Umbilical cord (tissue), 2 donors: ENCODE data around the gene PIKFYVE. TPM values are rescaled to one million over a fixed set of nuclear protein-coding genes. Genes with fewer than 3 reads are reported as not detected.
"Not testable (repeated sequence)": the region's sequence is repeated elsewhere in the genome, so short reads cannot be mapped to it uniquely, and the experiment has no call there.

ENCODE experiments used
- DNase-seq: peaks from one replicate; pipeline ENCODE4 v3.0.0-alpha.2; 2015; ENCODE audit warnings: low spot score
- total RNA-seq: library from RNA; depleted of rRNA; stranded (reverse); fragments of >200 nt; gene quantifications from one replicate; pipeline ENCODE4 v1.2.3, GENCODE V29; 2014; ENCODE audit warnings: low replicate concordance; ENCODE audit not compliant: insufficient read depth

Gene PIKFYVE
- total RNA-seq, 1 donor from 2014 or later, result 29.6 TPM

DNA sequence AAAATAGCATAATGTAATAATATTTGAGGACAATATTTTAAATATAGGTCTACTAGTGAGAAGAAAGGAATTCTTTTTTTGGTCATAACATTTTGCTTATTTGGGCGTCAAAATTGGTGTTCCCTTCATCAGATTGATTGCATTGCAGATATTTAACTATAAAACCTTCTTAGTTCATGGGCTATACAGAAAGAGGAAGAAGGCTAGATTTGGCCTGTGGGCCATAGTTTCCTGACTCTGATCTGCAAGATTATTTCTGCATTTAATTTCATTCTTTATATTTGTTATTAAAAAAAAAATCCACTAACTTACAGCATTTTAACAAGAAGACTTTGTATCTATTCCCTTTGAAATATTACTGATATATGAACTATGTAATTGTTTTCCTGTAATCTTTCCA is 31.9 kb downstream of the PIKFYVE start:
- DNase-seq, result no peak

- DNase-seq, result peak; percentile 17
These were observed 35.0 kb downstream of the PIKFYVE start for GRCh38 chr2:208300847-208301618.

DNA sequence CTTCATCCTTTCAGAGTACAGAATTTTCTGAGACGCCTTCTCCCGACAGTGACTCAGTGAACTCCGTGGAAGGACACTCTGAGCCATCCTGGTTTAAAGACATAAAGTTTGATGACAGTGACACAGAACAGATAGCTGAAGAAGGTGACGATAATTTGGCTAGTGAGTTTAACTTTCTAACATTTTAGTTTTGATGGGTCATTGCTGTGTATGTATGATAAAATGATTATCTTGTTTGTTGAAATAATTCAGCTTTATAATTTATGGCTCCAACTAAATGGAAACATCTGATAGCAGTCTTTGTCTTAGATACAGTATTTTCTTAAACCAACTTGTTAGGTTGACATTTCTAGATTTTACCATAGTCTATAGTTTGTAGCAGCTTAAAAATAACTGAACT is 38.1 kb downstream of the PIKFYVE start:
- DNase-seq, result no peak

DNA sequence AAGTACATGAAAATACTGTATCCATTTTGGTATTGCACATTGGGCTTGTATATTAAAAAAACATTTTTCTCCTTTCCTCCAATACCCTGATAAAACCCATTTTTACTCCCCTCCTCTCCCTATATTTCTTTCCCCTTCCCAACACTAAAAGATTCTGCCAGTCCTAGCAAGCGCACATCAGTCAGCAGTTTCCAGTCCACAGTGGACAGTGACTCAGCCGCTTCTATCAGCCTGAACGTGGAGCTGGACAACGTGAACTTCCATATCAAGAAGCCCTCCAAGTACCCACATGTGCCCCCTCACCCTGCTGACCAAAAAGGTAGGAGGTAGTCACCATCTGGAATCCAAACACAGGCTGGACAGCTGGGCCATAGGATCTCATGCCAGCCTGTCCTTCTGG is 38.6 kb downstream of the PIKFYVE start:
- DNase-seq, result no peak

DNA sequence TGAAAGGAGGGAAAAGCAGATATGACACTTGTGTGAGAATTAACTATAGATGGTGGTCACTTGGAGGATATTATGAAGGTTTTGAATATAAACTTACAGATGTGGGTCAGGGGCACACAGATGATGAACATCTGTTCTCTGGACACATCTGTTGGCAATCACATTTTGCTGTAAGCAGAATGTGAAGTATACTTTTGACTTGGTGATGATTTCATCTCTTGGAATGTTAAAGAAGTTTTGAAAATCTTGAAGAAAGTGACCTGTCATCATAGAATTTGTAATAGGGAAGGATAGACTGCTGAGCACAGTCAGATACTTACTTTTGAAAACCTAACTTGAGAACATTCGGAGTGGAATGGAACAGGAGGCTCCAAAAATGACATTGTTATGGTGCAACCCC is 40.2 kb downstream of the PIKFYVE start:
- no peak for DNase-seq

- no peak for DNase-seq
These were observed 45.3 kb downstream of the PIKFYVE start for GRCh38 chr2:208311321-208311720.

DNA sequence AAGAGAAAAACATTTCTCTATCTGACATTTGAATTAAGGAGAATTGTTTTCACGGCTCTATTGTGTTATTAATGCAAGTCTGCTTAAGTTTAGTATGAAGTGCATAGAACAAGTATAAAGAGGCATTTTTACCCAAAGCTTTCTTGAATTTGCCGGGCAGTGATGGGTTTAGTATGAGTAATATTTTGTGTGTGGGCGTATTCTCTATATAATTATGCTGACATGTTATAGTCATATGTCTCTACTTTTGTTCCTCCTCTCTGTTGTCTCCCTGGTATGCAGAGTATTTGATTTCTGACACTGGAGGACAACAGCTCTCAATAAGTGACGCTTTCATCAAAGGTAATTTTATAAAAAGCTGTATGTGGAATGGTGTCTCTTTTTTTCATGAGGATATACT is 45.9 kb downstream of the PIKFYVE start:
- no peak for DNase-seq

GRCh38 chr2:208315081-208315788 is 49.2 kb downstream of the PIKFYVE start:
- no peak for DNase-seq

DNA sequence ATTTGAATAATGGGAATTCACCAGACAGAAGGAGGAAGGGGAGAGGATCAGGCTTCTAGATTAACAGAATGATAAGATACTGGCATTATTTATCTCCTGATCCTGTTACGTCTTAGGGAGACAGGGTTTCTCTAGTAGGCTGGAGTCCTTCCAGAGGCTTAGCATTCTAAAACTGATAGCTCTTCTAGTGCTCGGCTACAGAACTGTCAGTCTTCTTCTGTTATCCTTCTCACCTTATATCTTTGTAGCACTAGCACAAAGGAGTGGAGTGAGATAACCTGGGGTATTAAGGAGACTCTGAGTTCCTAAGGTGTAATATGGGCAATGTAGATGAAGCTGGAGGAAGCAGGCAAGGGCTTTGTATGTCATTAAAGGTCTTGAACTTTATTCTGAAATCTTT is 52.1 kb downstream of the PIKFYVE start:
- DNase-seq, result no peak

- DNase-seq, result no peak
These were observed 53.3 kb downstream of the PIKFYVE start for GRCh38 chr2:208319391-208319790.

- DNase-seq, result peak; percentile 76
These were observed 54.6 kb downstream of the PIKFYVE start for GRCh38 chr2:208320686-208321085.

DNA sequence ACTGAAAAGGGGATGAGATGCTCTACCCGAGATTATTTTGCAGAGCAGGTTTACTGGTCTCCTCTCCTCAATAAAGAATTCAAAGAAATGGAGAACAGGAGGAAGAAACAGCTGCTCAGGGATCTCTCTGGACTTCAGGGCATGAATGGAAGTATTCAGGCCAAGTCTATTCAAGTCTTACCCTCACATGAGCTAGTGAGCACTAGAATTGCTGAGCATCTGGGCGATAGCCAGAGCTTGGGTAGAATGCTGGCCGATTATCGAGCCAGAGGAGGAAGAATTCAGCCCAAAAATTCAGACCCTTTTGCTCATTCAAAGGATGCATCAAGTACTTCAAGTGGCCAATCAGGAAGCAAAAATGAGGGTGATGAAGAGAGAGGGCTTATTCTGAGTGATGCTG is 60.0 kb downstream of the PIKFYVE start:
- no peak for DNase-seq

DNA sequence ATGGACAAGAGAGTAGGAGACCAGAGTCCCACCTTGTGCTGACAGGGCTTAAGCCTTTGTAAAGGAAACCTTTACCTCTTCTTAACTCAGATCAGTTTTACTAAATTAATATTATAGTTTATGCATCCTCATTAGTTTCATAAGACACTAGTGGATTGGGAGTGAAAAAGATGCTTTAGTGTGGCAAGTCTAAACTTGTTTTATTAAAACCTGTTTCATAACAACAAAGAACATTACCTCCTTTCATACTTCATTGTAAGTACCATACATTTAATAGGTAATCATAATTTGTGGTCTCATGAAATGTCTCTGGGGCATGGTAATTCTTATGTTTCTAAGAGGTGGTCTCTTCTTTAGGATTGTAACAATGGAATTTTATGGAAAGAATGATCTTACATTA is 63.4 kb downstream of the PIKFYVE start:
- no peak for DNase-seq

- no peak for DNase-seq
These were observed 68.2 kb downstream of the PIKFYVE start for GRCh38 chr2:208334230-208334629.

DNA sequence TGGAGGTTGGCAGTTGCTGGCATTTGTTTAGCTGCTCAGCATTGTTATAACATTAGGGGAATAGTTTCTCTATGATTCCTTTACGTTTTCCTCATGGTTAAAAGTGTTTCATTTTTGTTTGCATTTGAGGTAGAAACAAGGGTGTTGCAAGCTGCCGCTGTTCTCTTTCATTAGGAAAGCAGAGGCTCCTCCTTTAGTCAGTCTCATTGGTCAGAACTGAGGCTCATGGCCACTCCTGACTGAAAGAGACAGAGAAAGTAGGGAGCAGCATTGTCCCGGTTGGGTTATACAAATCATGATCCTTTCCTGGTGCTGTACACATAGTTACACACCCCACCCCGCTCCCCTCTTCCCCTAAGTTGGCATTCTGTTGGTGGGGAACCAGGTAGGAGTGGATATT is 80.7 kb downstream of the PIKFYVE start:
- DNase-seq, result no peak

GRCh38 chr2:208350610-208351009 is 84.6 kb downstream of the PIKFYVE start:
- no peak for DNase-seq

GRCh38 chr2:208352644-208353567 is 86.9 kb downstream of the PIKFYVE start:
- no peak for DNase-seq

- DNase-seq, result no peak
These were observed 88.9 kb downstream of the PIKFYVE start for GRCh38 chr2:208354964-208355381.

DNA sequence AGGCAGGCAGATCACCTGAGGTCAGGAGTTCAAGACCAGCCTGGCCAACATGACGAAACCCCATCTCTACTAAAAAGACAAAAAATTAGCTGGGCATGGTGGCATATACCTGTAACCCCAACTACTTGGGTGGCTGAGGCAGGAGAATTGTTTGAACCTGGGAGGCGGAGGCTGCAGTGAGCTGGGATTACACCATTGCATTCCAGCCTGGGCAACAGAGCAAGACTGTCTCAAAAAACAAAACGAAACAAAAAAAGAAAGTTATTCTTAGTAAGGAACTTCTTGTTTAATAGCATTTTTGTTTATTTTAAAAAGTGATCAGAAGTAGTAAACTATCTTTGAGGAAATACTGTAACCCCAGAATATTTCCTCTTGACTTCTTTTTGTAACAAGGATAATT is 90.4 kb downstream of the PIKFYVE start:
- not testable (repeated sequence) for DNase-seq

GRCh38 chr2:208356846-208357574 is 91.0 kb downstream of the PIKFYVE start:
- no peak for DNase-seq
